A673 (cell line): Measurements from ENCODE around the gene KMT2B. TPM values are rescaled to one million over a fixed set of nuclear protein-coding genes. Genes with fewer than 3 reads are reported as not detected.
A peak's percentile ranks its signal among the peaks of the same experiment; 100 is the strongest.

ENCODE experiments used
- BruUV-seq: library from RNA; stranded (reverse); fragments of 400-500 nt; replicated peaks from 2 replicates; lab custom pipeline; 2021; lab: Mats Ljungman, UMichigan
- CTCF ChIA-PET: fragments of 300-600 bp; sonication (Branson Sonifier 250); formaldehyde crosslinking; loops from one replicate; lab custom pipeline; 2022; ENCODE audit warnings: antibody characterized with exemption; lab: Charles Lee
- POLR2A ChIA-PET: fragments of 300-600 bp; sonication (Branson Sonifier 250); formaldehyde crosslinking; loops from one replicate; lab custom pipeline; 2022; ENCODE audit warnings: antibody characterized with exemption; ENCODE audit not compliant: low non-redundant PET; lab: Charles Lee
- DNase-seq: peaks from one replicate; pipeline ENCODE4 v3.0.0-alpha.2; 2015; ENCODE audit warnings: low spot score
- H3K27ac ChIP-seq: fragments of 200-600 bp; sonication (generic); 2 replicates; pipeline ENCODE4 v1.5.1; 2016; ENCODE audit warnings: mixed run types, low read depth, mild to moderate bottlenecking, mixed read lengths, antibody characterized with exemption, low read length; ENCODE audit not compliant: poor library complexity, severe bottlenecking
- H3K27me3 ChIP-seq: fragments of 200-600 bp; sonication (generic); replicated peaks from 2 replicates; pipeline ENCODE4 v1.6.1; 2017; ENCODE audit warnings: mixed run types, low read depth, mild to moderate bottlenecking, mixed read lengths, antibody characterized with exemption, low read length; ENCODE audit not compliant: insufficient read depth, poor library complexity
- H3K36me3 ChIP-seq: fragments of 200-600 bp; sonication (generic); 2 replicates; pipeline ENCODE4 v1.6.1; 2016; ENCODE audit warnings: mixed run types, mild to moderate bottlenecking, mixed read lengths, antibody characterized with exemption, low read length; ENCODE audit not compliant: insufficient read depth, poor library complexity, severe bottlenecking
- H3K4me1 ChIP-seq: fragments of 200-600 bp; sonication (generic); 2 replicates; pipeline ENCODE4 v1.6.1; 2017; ENCODE audit warnings: mixed run types, mild to moderate bottlenecking, mixed read lengths, antibody characterized with exemption, low read length; ENCODE audit not compliant: insufficient read depth, poor library complexity, severe bottlenecking
- H3K4me3 ChIP-seq: fragments of 200-600 bp; sonication (generic); 2 replicates; pipeline ENCODE4 v1.5.1; 2016; ENCODE audit warnings: low read depth, mixed run types, mild to moderate bottlenecking, mixed read lengths, low read length; ENCODE audit not compliant: poor library complexity, severe bottlenecking
- H3K9me3 ChIP-seq: fragments of 200-600 bp; sonication (generic); 2 replicates; pipeline ENCODE4 v1.6.1; 2016; ENCODE audit warnings: mixed run types, low read depth, mild to moderate bottlenecking, mixed read lengths, antibody characterized with exemption, low read length; ENCODE audit not compliant: poor library complexity, severe bottlenecking
- EZH2 ChIP-seq: fragments of 200-600 bp; sonication (generic); IDR thresholded peaks from 2 replicates; pipeline ENCODE4 v1.6.1; 2017; ENCODE audit warnings: borderline replicate concordance, low read depth, mild to moderate bottlenecking, mixed read lengths, antibody characterized with exemption, low read length; ENCODE audit not compliant: poor library complexity, severe bottlenecking
- intact Hi-C: fragments of 100-400 bp; cut with micrococcal nuclease; formaldehyde crosslinking; loops from one replicate; pipeline ENCODE4 v1.10.0; 2022; ENCODE audit not compliant: unreplicated experiment
- total RNA-seq: library from RNA; stranded (reverse); gene quantifications from 2 replicates; pipeline ENCODE4 v1.2.3, GENCODE V29; 2021
- TF ChIP-seq, protein P1 (sequence below): fragments of 300-800, 200-600 bp; sonication (generic); conservative IDR thresholded peaks from 2 replicates; pipeline ENCODE4 v1.5.1; 2017; ENCODE audit warnings: low read depth, mild to moderate bottlenecking, antibody characterized with exemption, low read length, moderate library complexity, mixed read lengths

Gene KMT2B
- total RNA-seq, 1 experiment from 2014 or later = 49.1 TPM

- Histone ChIP-seq H3K27me3 (peaks cover 12% of the 10 kb centered on the region), H3K4me3 (no peak within 1 kb of the TSS), H3K27ac (no peak within 1 kb of the TSS), H3K9me3 (no peaks in the 10 kb centered on the region), H3K4me1 (no peaks in the 10 kb centered on the region), H3K36me3 (no peaks in the 10 kb centered on the region)
- BruUV-seq = no TSS peak
- peak; percentile 76 for DNase-seq
- CTCF ChIA-PET = no interaction called here
- TF ChIP-seq, protein P1, sequence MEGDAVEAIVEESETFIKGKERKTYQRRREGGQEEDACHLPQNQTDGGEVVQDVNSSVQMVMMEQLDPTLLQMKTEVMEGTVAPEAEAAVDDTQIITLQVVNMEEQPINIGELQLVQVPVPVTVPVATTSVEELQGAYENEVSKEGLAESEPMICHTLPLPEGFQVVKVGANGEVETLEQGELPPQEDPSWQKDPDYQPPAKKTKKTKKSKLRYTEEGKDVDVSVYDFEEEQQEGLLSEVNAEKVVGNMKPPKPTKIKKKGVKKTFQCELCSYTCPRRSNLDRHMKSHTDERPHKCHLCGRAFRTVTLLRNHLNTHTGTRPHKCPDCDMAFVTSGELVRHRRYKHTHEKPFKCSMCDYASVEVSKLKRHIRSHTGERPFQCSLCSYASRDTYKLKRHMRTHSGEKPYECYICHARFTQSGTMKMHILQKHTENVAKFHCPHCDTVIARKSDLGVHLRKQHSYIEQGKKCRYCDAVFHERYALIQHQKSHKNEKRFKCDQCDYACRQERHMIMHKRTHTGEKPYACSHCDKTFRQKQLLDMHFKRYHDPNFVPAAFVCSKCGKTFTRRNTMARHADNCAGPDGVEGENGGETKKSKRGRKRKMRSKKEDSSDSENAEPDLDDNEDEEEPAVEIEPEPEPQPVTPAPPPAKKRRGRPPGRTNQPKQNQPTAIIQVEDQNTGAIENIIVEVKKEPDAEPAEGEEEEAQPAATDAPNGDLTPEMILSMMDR = no peak
- no peak for TF ChIP-seq EZH2
- intact Hi-C loops = no loop called here
- POLR2A ChIA-PET = no interaction called here
Observed at GRCh38 chr19:35704218-35704617, 13.6 kb upstream of the KMT2B start, which contains the start of gene ZBTB32. ZBTB32 (plus strand) TSS chr19:35704558; CDS start chr19:35714627, 10,069 bp downstream.

GRCh38 chr19:35708391-35708790, 9.4 kb upstream of the KMT2B start:
- no peak overlapping the region for H3K27ac ChIP-seq
- H3K4me1 ChIP-seq = no peaks in the 10 kb centered on the region
- intact Hi-C loops = no loop called here
- H3K9me3 ChIP-seq = no peaks in the 10 kb centered on the region
- BruUV-seq = no TSS peak
- peaks cover 14% of the 10 kb centered on the region for H3K27me3 ChIP-seq
- H3K4me3 ChIP-seq = no peak overlapping the region
- no peaks in the 10 kb centered on the region for H3K36me3 ChIP-seq
- ChIA-PET POLR2A (no interaction called here), CTCF (no interaction called here)
- no peak for DNase-seq
- TF ChIP-seq, protein P1 = no peak
- no peak for TF ChIP-seq EZH2

- H3K9me3 ChIP-seq = no peaks in the 10 kb centered on the region
- H3K4me1 ChIP-seq = no peaks in the 10 kb centered on the region
- no TSS peak for BruUV-seq
- H3K4me3 ChIP-seq = no peak overlapping the region
- DNase-seq = no peak
- no peak for TF ChIP-seq EZH2
- TF ChIP-seq, protein P1 = no peak
- peaks cover 14% of the 10 kb centered on the region for H3K27me3 ChIP-seq
- ChIA-PET POLR2A (no interaction called here), CTCF (no interaction called here)
- H3K36me3 ChIP-seq = no peaks in the 10 kb centered on the region
- intact Hi-C loops = no loop called here
- H3K27ac ChIP-seq = no peak overlapping the region
Observed at GRCh38 chr19:35710784-35711723, 6.7 kb upstream of the KMT2B start.
